A673 (cell line): ENCODE measurements around the gene BANK1.

ENCODE experiments used
- CTCF ChIP-seq: fragments of 300-800, 200-600 bp; sonication (generic); conservative IDR thresholded peaks from 2 replicates; pipeline ENCODE4 v1.5.1; 2017; ENCODE audit warnings: low read depth, mild to moderate bottlenecking, antibody characterized with exemption, low read length, moderate library complexity, mixed read lengths
- EZH2 ChIP-seq: fragments of 200-600 bp; sonication (generic); IDR thresholded peaks from 2 replicates; pipeline ENCODE4 v1.6.1; 2017; ENCODE audit warnings: borderline replicate concordance, low read depth, mild to moderate bottlenecking, mixed read lengths, antibody characterized with exemption, low read length; ENCODE audit not compliant: poor library complexity, severe bottlenecking

- TF ChIP-seq CTCF = no peak
- no peak for TF ChIP-seq EZH2
Observed at GRCh38 chr4:101806914-101807313, 16.4 kb downstream of the BANK1 start.
